ENCODE data around the gene FLNB. TPM values are rescaled to one million over a fixed set of nuclear protein-coding genes. Genes with fewer than 3 reads are reported as not detected.

Gene FLNB
- total and polyA plus RNA-seq, 10 of the 15 experiments (the other 5 are each of a cell fraction or from before 2014, with no cell fraction given) = 13.6 to 51.8 (median 26.4) TPM

GRCh38 chr3:58204720-58205119, 196.5 kb downstream of the FLNB start:
- no peaks in the 10 kb centered on the region; the same call in 1 of the 2 replicates for H3K79me2 ChIP-seq (ENCODE audit: control insufficient read depth, insufficient read depth, low read length)
- no peak overlapping the region for H3K9ac ChIP-seq (ENCODE audit: control insufficient read depth, insufficient read depth, low read length)
- ChIA-PET SMC1A (ENCODE audit: uncharacterized antibody, unreplicated experiment) (interaction anchor here (1.7 to 12.6 kb wide), 4 partner anchors 8 to 28 kb away, joined by 8 to 510 read pairs (median 15); partner anchors contain the start of gene DNASE1L3), RAD21 (ENCODE audit: unreplicated experiment) (interaction anchor here (0.6 to 8.1 kb wide), 6 partner anchors 8 to 31 kb away, joined by 3 to 285 read pairs (median 4); partner anchors contain the start of gene DNASE1L3), POLR2A (interaction anchor here (1.2 to 17.1 kb wide), 3 partner anchors 5 to 30 kb away, joined by 3 to 491 read pairs (median 491); partner anchors contain the start of gene DNASE1L3), CTCF (interaction anchor here (0.6 to 25.2 kb wide), 5 partner anchors 8 to 101 kb away, joined by 4 to 655 read pairs (median 6); partner anchors contain the start of genes DNASE1L3, HTD2 and RPP14)
- in situ Hi-C loops (cut with MboI) = loop anchor here (25.0 kb wide), 1 partner anchor 1183 kb away; no protein-coding TSS in a partner anchor
- H4K20me1 ChIP-seq (ENCODE audit: control insufficient read depth, insufficient read depth) = no peaks in the 10 kb centered on the region
- H3K36me3 ChIP-seq (ENCODE audit: control insufficient read depth in 2 of 2, insufficient read depth in 2 of 2, low read length in 1 of 2) = peaks cover 0 to 1% of the 10 kb centered on the region in 2 experiments; a peak in 1 of 4 replicates
- H3K9me3 ChIP-seq (replicated peaks; ENCODE audit: control insufficient read depth, insufficient read depth, low read length) = peaks cover 4% of the 10 kb centered on the region; the same call in 2 of the 3 replicates
- H3K4me1 ChIP-seq (ENCODE audit: control insufficient read depth, insufficient read depth, low read length) = peaks cover 36% of the 10 kb centered on the region
- no peak overlapping the region for H3K27ac ChIP-seq (ENCODE audit: control insufficient read depth, insufficient read depth)
- no peak for TF ChIP-seq TCF7 (IDR thresholded peaks at IDR 0.05; ENCODE audit: borderline replicate concordance)
- TF ChIP-seq KDM1A (IDR thresholded peaks at IDR 0.05; ENCODE audit: borderline replicate concordance) = no peak
- no peak for TF ChIP-seq FOXK2 (IDR thresholded peaks at IDR 0.05)
- no peak for TF ChIP-seq CREB1 (IDR thresholded peaks at IDR 0.05; ENCODE audit: low read depth)
- TF ChIP-seq SUZ12 (IDR thresholded peaks at IDR 0.05; ENCODE audit: unreplicated experiment) = no peak
- no peak for TF ChIP-seq MYB (IDR thresholded peaks at IDR 0.05; ENCODE audit: borderline replicate concordance, low read depth, low read length)
- no peak for TF ChIP-seq ETV6 (conservative IDR thresholded peaks at IDR 0.05 in 1 of 2, IDR thresholded peaks at IDR 0.05 in 1 of 2; ENCODE audit: borderline replicate concordance in 1 of 2, low read depth in 1 of 2)
- no peak for TF ChIP-seq EED (IDR thresholded peaks at IDR 0.05; ENCODE audit: low read depth)
- no peak for TF ChIP-seq EGR1 (IDR thresholded peaks at IDR 0.05; ENCODE audit: borderline replicate concordance in 1 of 2, low read depth in 2 of 2, low read length in 2 of 2)
- no peak for TF ChIP-seq SPI1 (IDR thresholded peaks at IDR 0.05; ENCODE audit: borderline replicate concordance, insufficient read depth, low read depth, low read length)
- ATAC-seq = no peak
- DNase-seq (ENCODE audit: low read depth, low spot score) = no peak
- H3K4me2 ChIP-seq (ENCODE audit: control insufficient read depth, insufficient read depth) = no peak overlapping the region
- H2AFZ ChIP-seq (ENCODE audit: control insufficient read depth, low read depth, low read length) = no peak overlapping the region
- no peaks in the 10 kb centered on the region for H3K27me3 ChIP-seq (replicated peaks in 1 of 2; ENCODE audit: control insufficient read depth in 2 of 2, insufficient read depth in 2 of 2, low read length in 1 of 2)
- BruUV-seq (replicated peaks) = no TSS peak
- intact Hi-C loops (cut with micrococcal nuclease; ENCODE audit: unreplicated experiment) = no loop called here
- FAIRE-seq = no peak
- no peak overlapping the region for H3K4me3 ChIP-seq
- WGBS (ENCODE audit: insufficient coverage, insufficient replicate concordance, low lambda C conversion rate, missing lambda C conversion rate) = 83% methylated on average over 4 of the region's 4 CpGs

Measured in GM12878 (cell line).